Stimulated activated CD8-positive, alpha-beta memory T cell treated with anti-CD3 and anti-CD28 coated beads, Interleukin-12 subunit alpha, Interleukin-12 subunit beta, amount 100 ng/mL, for 24 hours (primary cell): ENCODE data around the gene ZGLP1.
"Not testable (repeated sequence)": the region's sequence is repeated elsewhere in the genome, so short reads cannot be mapped to it uniquely, and the experiment has no call there.

Source experiments
- DNase-seq: peaks from one replicate; pipeline ENCODE4 v3.0.0-alpha.2; 2020; ENCODE audit errors: extremely low read depth

ZGLP1 gene

GRCh38 chr19:10293637-10294367 is 15.8 kb downstream of the ZGLP1 start:
- no peak for DNase-seq

GRCh38 chr19:10292789-10293636 is 16.6 kb downstream of the ZGLP1 start:
- DNase-seq: no peak

DNA sequence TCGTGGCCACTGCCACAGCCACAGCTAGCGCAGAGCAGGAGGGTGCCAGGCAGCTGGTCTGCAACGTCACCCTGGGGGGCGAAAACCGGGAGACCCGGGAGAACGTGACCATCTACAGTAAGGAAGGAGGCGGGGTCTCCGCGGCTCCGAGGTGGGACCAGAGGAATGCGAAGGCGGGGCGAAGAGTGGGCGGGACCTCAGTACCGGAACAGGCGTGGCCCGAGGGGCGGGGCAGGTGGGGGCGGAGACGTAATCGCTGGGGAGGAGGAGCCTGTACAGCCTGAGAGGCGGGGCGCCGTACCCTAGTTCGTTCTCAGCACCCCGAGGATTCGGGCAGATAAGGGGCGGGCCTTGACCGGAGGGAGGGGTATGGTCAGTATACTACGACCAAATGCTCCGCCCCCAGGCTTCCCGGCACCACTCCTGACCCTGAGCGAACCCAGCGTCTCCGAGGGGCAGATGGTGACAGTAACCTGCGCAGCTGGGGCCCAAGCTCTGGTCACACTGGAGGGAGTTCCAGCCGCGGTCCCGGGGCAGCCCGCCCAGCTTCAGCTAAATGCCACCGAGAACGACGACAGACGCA is 17.3 kb downstream of the ZGLP1 start:
- no peak for DNase-seq

DNA sequence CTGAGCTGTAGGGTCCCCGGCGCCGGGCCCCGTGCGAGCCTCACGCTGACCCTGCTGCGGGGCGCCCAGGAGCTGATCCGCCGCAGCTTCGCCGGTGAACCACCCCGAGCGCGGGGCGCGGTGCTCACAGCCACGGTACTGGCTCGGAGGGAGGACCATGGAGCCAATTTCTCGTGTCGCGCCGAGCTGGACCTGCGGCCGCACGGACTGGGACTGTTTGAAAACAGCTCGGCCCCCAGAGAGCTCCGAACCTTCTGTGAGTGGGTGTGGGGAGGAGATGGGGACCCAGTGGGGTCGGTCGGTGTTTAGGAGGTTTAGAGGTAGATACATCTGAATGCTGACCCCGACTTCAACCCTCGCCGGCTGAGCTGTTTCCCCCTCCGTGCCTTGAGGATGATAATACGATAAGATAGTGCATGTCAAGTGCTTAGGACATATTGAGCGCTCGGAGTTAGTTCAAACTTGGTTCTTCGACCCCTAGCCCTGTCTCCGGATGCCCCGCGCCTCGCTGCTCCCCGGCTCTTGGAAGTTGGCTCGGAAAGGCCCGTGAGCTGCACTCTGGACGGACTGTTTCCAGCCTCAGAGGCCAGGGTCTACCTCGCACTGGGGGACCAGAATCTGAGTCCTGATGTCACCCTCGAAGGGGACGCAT is 17.9 kb downstream of the ZGLP1 start:
- no peak for DNase-seq

DNA sequence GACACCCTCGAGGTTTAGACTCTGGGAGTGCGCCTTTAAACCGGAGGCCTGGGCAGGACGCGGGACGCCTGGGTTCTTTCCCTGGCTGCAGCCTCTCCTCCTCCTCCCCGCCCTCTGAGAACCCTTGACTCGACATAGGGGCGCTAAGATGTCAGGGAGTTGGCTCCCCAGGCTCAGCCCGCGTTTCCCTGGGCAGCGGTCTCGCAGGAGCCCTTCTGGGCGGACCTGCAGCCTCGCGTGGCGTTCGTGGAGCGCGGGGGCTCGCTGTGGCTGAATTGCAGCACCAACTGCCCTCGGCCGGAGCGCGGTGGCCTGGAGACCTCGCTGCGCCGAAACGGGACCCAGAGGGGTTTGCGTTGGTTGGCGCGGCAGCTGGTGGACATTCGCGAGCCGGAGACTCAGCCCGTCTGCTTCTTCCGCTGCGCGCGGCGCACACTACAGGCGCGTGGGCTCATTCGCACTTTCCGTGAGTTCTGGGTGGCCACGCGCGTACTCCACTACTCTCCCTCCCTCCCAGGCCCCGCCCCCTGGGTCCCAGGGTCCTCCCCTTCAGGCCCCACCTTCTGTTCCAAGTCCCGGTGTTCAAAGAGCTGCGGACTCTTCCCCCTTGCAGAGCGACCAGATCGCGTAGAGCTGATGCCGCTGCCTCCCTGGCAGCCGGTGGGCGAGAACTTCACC is 18.6 kb downstream of the ZGLP1 start:
- DNase-seq: no peak

- DNase-seq: no peak
Observed at GRCh38 chr19:10290357-10290875, 19.2 kb downstream of the ZGLP1 start.

GRCh38 chr19:10289836-10290356 is 19.7 kb downstream of the ZGLP1 start, which contains the start of gene ICAM5:
TSS of gene ICAM5 (plus strand) at chr19:10289952. CDS start at chr19:10290044, 92 bp downstream.
- DNase-seq: no peak

GRCh38 chr19:10289167-10289835 is 20.3 kb downstream of the ZGLP1 start:
- no peak for DNase-seq

DNA sequence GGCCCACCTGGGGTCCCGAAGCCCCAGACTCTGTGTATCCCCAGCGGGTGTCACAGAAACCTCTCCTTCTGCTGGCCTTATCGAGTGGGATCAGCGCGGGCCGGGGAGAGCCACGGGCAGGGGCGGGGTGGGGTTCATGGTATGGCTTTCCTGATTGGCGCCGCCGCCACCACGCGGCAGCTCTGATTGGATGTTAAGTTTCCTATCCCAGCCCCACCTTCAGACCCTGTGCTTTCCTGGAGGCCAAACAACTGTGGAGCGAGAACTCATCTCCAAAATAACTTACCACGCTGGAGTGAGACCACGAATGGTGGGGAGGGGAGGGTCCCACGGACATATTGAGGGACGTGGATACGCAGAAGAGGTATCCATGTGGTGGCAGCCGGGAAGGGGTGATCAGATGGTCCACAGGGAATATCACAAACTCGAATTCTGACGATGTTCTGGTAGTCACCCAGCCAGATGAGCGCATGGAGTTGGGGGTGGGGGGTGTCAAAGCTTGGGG is 20.9 kb downstream of the ZGLP1 start:
- no peak for DNase-seq

GRCh38 chr19:10286803-10287737 is 22.5 kb downstream of the ZGLP1 start, which contains the start of gene ICAM4:
TSS of gene ICAM4 (plus strand) at chr19:10286955. CDS start at chr19:10287013, 58 bp downstream.
- DNase-seq: no peak

- DNase-seq: no peak
Observed at GRCh38 chr19:10285393-10285792, 24.2 kb downstream of the ZGLP1 start.

- DNase-seq: no peak
Observed at GRCh38 chr19:10284960-10285278, 24.7 kb downstream of the ZGLP1 start.

DNA sequence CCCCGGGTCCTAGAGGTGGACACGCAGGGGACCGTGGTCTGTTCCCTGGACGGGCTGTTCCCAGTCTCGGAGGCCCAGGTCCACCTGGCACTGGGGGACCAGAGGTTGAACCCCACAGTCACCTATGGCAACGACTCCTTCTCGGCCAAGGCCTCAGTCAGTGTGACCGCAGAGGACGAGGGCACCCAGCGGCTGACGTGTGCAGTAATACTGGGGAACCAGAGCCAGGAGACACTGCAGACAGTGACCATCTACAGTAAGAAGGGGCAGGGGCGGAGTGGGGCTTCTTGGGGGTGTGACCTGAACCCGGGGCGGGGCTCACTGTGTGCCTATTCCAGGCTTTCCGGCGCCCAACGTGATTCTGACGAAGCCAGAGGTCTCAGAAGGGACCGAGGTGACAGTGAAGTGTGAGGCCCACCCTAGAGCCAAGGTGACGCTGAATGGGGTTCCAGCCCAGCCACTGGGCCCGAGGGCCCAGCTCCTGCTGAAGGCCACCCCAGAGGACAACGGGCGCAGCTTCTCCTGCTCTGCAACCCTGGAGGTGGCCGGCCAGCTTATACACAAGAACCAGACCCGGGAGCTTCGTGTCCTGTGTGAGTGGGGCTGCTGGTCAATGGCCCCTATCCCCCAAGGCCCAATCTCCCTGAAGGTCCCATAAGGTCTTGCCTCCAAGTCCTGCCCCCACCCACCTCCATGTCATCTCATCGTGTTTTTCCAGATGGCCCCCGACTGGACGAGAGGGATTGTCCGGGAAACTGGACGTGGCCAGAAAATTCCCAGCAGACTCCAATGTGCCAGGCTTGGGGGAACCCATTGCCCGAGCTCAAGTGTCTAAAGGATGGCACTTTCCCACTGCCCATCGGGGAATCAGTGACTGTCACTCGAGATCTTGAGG is 25.3 kb downstream of the ZGLP1 start:
- no peak for DNase-seq

DNA sequence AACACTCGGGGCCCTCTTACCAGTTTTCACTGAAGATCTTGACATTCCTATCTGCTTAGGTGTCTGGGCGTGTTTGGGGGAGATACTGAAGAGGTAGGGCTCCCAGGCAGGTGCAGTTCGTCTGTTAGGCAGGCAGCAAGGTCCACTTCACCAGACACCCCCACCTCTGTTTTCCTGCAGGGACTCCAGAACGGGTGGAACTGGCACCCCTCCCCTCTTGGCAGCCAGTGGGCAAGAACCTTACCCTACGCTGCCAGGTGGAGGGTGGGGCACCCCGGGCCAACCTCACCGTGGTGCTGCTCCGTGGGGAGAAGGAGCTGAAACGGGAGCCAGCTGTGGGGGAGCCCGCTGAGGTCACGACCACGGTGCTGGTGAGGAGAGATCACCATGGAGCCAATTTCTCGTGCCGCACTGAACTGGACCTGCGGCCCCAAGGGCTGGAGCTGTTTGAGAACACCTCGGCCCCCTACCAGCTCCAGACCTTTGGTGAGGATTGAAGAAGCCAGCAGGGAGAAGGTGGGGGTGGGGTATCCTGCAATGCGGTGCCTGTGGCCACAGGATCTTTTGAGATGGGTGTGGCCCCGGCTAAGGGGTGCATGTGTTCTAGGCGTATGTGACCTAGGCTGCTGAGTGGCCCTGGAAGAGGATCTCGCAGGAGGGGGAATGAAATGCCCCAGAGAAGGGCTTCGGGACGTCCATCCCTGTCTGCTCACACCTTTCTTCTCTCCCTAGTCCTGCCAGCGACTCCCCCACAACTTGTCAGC is 26.1 kb downstream of the ZGLP1 start:
- no peak for DNase-seq

DNA sequence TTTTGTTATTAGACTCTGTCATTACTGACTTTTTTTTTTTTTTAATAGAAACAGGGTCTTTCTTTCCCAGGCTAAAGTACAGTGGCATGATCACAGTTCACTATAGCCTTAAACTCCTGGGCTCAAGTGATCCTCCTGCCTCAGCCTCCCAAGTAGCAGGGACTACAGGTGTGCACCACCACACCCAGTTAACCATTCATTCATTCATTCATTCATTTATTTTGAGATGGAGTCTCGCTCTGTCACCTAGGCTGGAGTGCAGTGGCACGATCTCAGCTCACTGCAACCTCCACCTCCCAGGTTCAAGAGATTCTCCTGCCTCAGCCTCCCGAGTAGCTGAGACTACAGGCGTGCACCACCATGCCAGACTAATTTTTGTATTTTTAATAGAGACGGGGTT is 27.6 kb downstream of the ZGLP1 start:
- not testable (repeated sequence) for DNase-seq

DNA sequence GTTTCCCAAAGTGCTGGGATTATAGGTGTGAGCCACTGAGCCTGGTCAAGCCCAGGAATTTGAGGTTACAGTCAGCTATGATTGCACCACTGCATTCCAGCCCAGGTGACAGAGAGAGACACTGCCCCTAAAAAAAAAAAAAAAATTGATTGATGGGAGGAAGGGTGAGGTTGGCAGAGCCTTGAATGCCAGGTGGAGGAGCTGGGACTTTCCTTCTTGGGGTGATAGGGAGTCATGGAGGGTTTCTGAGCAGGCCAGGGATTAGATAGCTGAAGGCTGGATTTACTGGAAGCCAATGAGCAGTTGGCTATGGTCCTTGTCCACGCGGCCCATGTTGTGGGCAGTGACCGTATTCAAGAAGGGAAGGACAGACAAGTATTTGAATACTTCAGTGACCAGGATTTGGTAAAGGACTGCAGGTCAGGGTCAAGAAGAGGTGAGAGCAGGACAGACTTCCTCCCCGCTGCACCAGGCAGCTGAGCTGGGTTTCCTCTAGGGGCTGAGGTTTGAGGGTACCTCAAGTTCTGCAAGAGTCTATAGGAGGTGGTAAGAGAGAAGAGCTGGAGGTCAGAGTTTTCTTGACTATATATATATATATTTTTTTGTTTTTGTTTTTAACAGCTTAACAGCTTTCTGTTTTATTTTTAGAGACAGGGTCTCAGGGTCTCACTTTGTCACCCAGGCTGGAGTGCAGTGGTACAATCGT is 29.7 kb downstream of the ZGLP1 start:
- DNase-seq: no peak

- no peak for DNase-seq
Observed at GRCh38 chr19:10278935-10279334, 30.7 kb downstream of the ZGLP1 start.
